SK-N-SH (cell line): ENCODE data around the gene ILK. TPM values are rescaled to one million over a fixed set of nuclear protein-coding genes. Genes with fewer than 3 reads are reported as not detected.
A peak's percentile ranks its signal among the peaks of the same experiment; 100 is the strongest.

ENCODE experiments used
- CTCF ChIA-PET: fragments of 300-600, 350-600 bp; formaldehyde crosslinking; extraction: SDS; loops from one replicate; lab custom pipeline; 2021; lab: Yijun Ruan, JAX
- POLR2A ChIA-PET: fragments of 350-600 bp; sonication (Branson Sonifier 250); formaldehyde crosslinking; extraction: SDS; loops from one replicate; lab custom pipeline; 2020; ENCODE audit warnings: antibody characterized with exemption, inconsistent platforms; lab: Yijun Ruan, JAX
- DNase-seq: peaks from one replicate; pipeline ENCODE4 v3.0.0; 2012
- H2AFZ ChIP-seq: fragments of 200-600 bp; sonication (generic); 2 replicates; pipeline ENCODE4 v1.8.1; 2016; ENCODE audit warnings: antibody characterized with exemption, mild to moderate bottlenecking, low read depth
- H3F3A ChIP-seq: fragments of 200-600 bp; sonication (generic); replicated peaks from 2 replicates; pipeline ENCODE3; 2016; ENCODE audit warnings: antibody characterized with exemption, mild to moderate bottlenecking; ENCODE audit not compliant: insufficient read depth
- H3K27ac ChIP-seq, 2 experiments: fragments of 200-500 bp in 1 of 2; fragments of 200-600 bp in 1 of 2; sonication (Bioruptor generic) in 1 of 2; sonication (generic), shearing (Covaris generic) in 1 of 2; 2 replicates each; pipeline versions ENCODE4 v1.5.1 to v1.6.1; 2014 to 2016; ENCODE audit warnings: low read depth in 2 of 2, inconsistent platforms in 1 of 2, low read length in 1 of 2, mild to moderate bottlenecking in 1 of 2, mixed read lengths in 1 of 2
- H3K27me3 ChIP-seq: fragments of 200-600 bp; sonication (generic), shearing (Covaris generic); 2 replicates; pipeline ENCODE4 v1.6.1; 2016; ENCODE audit warnings: mixed run types; ENCODE audit not compliant: insufficient read depth
- H3K36me3 ChIP-seq, 2 experiments: fragments of 200-500 bp in 1 of 2; fragments of 200-600 bp in 1 of 2; sonication (Bioruptor generic) in 1 of 2; sonication (generic) in 1 of 2; replicated peaks in 1 of 2; 2 replicates each; pipeline versions ENCODE3 to v1.5.1; 2014 to 2016; ENCODE audit warnings: low read length in 1 of 2, mild to moderate bottlenecking in 1 of 2; ENCODE audit not compliant: insufficient read depth in 2 of 2, control insufficient read depth in 1 of 2
- H3K4me1 ChIP-seq, 2 experiments: fragments of 200-500 bp in 1 of 2; fragments of 200-600 bp in 1 of 2; sonication (Bioruptor generic) in 1 of 2; sonication (generic), shearing (Covaris generic) in 1 of 2; 2 replicates each; pipeline versions ENCODE4 v1.5.1 to v1.6.1; 2014 to 2016; ENCODE audit warnings: low read depth in 1 of 2, low read length in 1 of 2, mixed run types in 1 of 2; ENCODE audit not compliant: insufficient read depth in 2 of 2, control insufficient read depth in 1 of 2
- H3K4me2 ChIP-seq: fragments of 200-600 bp; sonication (generic), shearing (Covaris generic); 2 replicates; pipeline ENCODE4 v1.6.1; 2017; ENCODE audit warnings: mixed run types
- H3K4me3 ChIP-seq, 2 experiments: fragments of 200-500 bp in 1 of 2; fragments of 200-600 bp in 1 of 2; sonication (Bioruptor generic) in 1 of 2; sonication (generic), shearing (Covaris generic) in 1 of 2; 2 replicates each; pipeline versions ENCODE4 v1.5.1 to v1.8.1; 2014 to 2016; ENCODE audit warnings: low read depth in 2 of 2, inconsistent platforms in 1 of 2, low read length in 1 of 2, mild to moderate bottlenecking in 1 of 2, mixed read lengths in 1 of 2, moderate library complexity in 1 of 2
- H3K79me2 ChIP-seq: fragments of 200-600 bp; sonication (generic); 2 replicates; pipeline ENCODE4 v1.8.1; 2017; ENCODE audit warnings: mild to moderate bottlenecking; ENCODE audit not compliant: insufficient read depth
- H3K9ac ChIP-seq: fragments of 200-600 bp; sonication (generic); 2 replicates; pipeline ENCODE4 v1.6.1; 2017; ENCODE audit warnings: mixed run types
- H3K9me2 ChIP-seq: fragments of 200-600 bp; sonication (generic); 2 replicates; pipeline ENCODE4 v1.6.1; 2017; ENCODE audit warnings: mixed run types
- H3K9me3 ChIP-seq: fragments of 200-600 bp; sonication (generic); 2 replicates; pipeline ENCODE4 v1.6.1; 2017; ENCODE audit warnings: mixed run types, mild to moderate bottlenecking, moderate library complexity
- H4K20me1 ChIP-seq: fragments of 200-600 bp; sonication (generic); 2 replicates; pipeline ENCODE4 v1.6.1; 2017; ENCODE audit warnings: mild to moderate bottlenecking, mixed run types; ENCODE audit not compliant: insufficient read depth
- CHD2 ChIP-seq: fragments of 150-350 bp; IDR thresholded peaks from 2 replicates; pipeline ENCODE4 v1.6.1; 2018; ENCODE audit warnings: low read length; ENCODE audit not compliant: partially characterized antibody
- CTCF ChIP-seq: fragments of 200-600 bp; sonication (generic); IDR thresholded peaks from 2 replicates; pipeline ENCODE4 v1.6.1; 2017; ENCODE audit warnings: antibody characterized with exemption, mild to moderate bottlenecking, moderate library complexity
- ELF1 ChIP-seq: IDR thresholded peaks from 2 replicates; pipeline ENCODE4 v1.4.0; 2012
- FOSL2 ChIP-seq: IDR thresholded peaks from 2 replicates; pipeline ENCODE4 v1.4.0; 2012; ENCODE audit warnings: low read depth, mild to moderate bottlenecking, moderate library complexity, borderline replicate concordance
- GATA2 ChIP-seq: sonication (generic); formaldehyde crosslinking; IDR thresholded peaks from 2 replicates; pipeline ENCODE4 v1.5.0; 2020; ENCODE audit warnings: mild to moderate bottlenecking, missing genetic modification reagents
- IRF3 ChIP-seq: fragments of 150-350 bp; IDR thresholded peaks from 2 replicates; pipeline ENCODE4 v1.6.1; 2016; ENCODE audit warnings: mild to moderate bottlenecking, low read depth, low read length
- MAX ChIP-seq: IDR thresholded peaks from 2 replicates; pipeline ENCODE4 v1.4.0; 2012; ENCODE audit warnings: low read depth
- NFIC ChIP-seq: IDR thresholded peaks from 2 replicates; pipeline ENCODE4 v1.4.0; 2012; ENCODE audit warnings: borderline replicate concordance
- POLR2AphosphoS5 ChIP-seq: IDR thresholded peaks from 2 replicates; pipeline ENCODE4 v1.6.1; 2012; ENCODE audit warnings: low read depth, low read length
- TAF1 ChIP-seq: IDR thresholded peaks from 2 replicates; pipeline ENCODE4 v1.6.1; 2012; ENCODE audit warnings: low read depth, mild to moderate bottlenecking, low read length, moderate library complexity, borderline replicate concordance
- TCF12 ChIP-seq: IDR thresholded peaks from 2 replicates; pipeline ENCODE4 v1.4.0; 2012
- TEAD4 ChIP-seq: IDR thresholded peaks from 2 replicates; pipeline ENCODE4 v1.4.0; 2012; ENCODE audit warnings: mild to moderate bottlenecking, borderline replicate concordance; ENCODE audit not compliant: insufficient read depth
- USF2 ChIP-seq: fragments of 150-350 bp; IDR thresholded peaks from 2 replicates; pipeline ENCODE4 v1.6.1; 2017; ENCODE audit warnings: antibody characterized with exemption, low read length, low read depth, borderline replicate concordance
- ZBTB33 ChIP-seq: IDR thresholded peaks from 2 replicates; pipeline ENCODE4 v1.4.0; 2012; ENCODE audit warnings: low read depth, borderline replicate concordance
- WGBS: methylation state at CpG from one replicate; pipeline ENCODE4 v1.1.6; 2017; ENCODE audit warnings: low lambda C conversion rate; 5-methylcytosine and 5-hydroxymethylcytosine counted together
- polyA plus RNA-seq, 3 experiments: library from polyadenylated mRNA; depleted of rRNA; stranded (reverse); fragments of >200 nt; gene quantifications; 2 replicates each; pipeline ENCODE4 v1.2.3, GENCODE V29; 2012

Gene ILK
- polyA plus RNA-seq, 1 of the 3 experiments (the other 2 are of a cell fraction), result 241 TPM

GRCh38 chr11:6603287-6604080 lies at the start of gene ILK, which contains the start of gene RRP8 (continued):
- TF ChIP-seq USF2 (no peak), TAF1 (peak; percentile 89), CHD2 (peak; percentile 77), ZBTB33 (peak; percentile 84; the same call in 1 of the 2 replicates), TCF12 (peak; percentile 39; the same call in 1 of the 2 replicates), TEAD4 (no peak)

GRCh38 chr11:6554828-6555706 lies 48.5 kb upstream of the ILK start:
- no peak overlapping the region for H2AFZ ChIP-seq
- no peaks in the 10 kb centered on the region for H3K79me2 ChIP-seq
- H3K36me3 ChIP-seq, result no peaks in the 10 kb centered on the region
- no peaks in the 10 kb centered on the region for H3F3A ChIP-seq
- H3K9me2 ChIP-seq, result no peaks in the 10 kb centered on the region
- H3K4me2 ChIP-seq, result no peak overlapping the region
- H3K4me1 ChIP-seq, result no peaks in the 10 kb centered on the region
- no peak overlapping the region for H3K9ac ChIP-seq
- CTCF ChIA-PET, result interaction anchor here (2.1 kb wide), 1 partner anchor 24 kb away, joined by 6 read pairs; no protein-coding TSS in a partner anchor
- no peaks in the 10 kb centered on the region for H3K27me3 ChIP-seq
- WGBS, result 92% methylated on average over 5 of the region's 5 CpGs
- no peaks in the 10 kb centered on the region for H3K9me3 ChIP-seq
- no peak overlapping the region for H3K27ac ChIP-seq
- TF ChIP-seq MAX (no peak), ELF1 (no peak), CTCF (no peak), POLR2AphosphoS5 (no peak), FOSL2 (no peak), IRF3 (no peak), GATA2 (no peak), NFIC (no peak)
- DNase-seq, result no peak
- no peaks in the 10 kb centered on the region for H4K20me1 ChIP-seq
- H3K4me3 ChIP-seq, result no peak overlapping the region
- POLR2A ChIA-PET, result no interaction called here
